Breast epithelium (tissue), 4 donors: ENCODE data around the gene MBP. TPM values are rescaled to one million over a fixed set of nuclear protein-coding genes. Genes with fewer than 3 reads are reported as not detected.

Source experiments
- DNase-seq, 2 donors: peaks; one replicate each; pipeline ENCODE4 v3.0.0-alpha.2; 2019; ENCODE audit warnings: low spot score in 2 of 2
- H3K27ac ChIP-seq, 2 donors: fragments of 200-600 bp; sonication (generic) in 1 of 2; one replicate each; pipeline ENCODE4 v1.5.1; 2016 to 2019; ENCODE audit warnings: mild to moderate bottlenecking in 1 of 2
- H3K27me3 ChIP-seq, 2 donors: fragments of 200-600 bp; sonication (generic) in 1 of 2; one replicate each; pipeline versions ENCODE4 v1.5.1 to v1.6.0; 2017 to 2019; ENCODE audit warnings: control low read depth in 1 of 2, mild to moderate bottlenecking in 1 of 2
- H3K36me3 ChIP-seq: fragments of 200-600 bp; one replicate; pipeline ENCODE4 v1.5.1; 2019
- H3K4me1 ChIP-seq, 2 donors: fragments of 200-600 bp; sonication (generic); one replicate each; pipeline ENCODE4 v1.5.1; 2016 to 2019; ENCODE audit warnings: control low read depth in 1 of 2
- H3K4me3 ChIP-seq, 3 donors: fragments of 200-600 bp; sonication (generic); 1 replicate in 2 of 3; 2 replicates in 1 of 3; pipeline ENCODE4 v1.5.1; 2016 to 2019; ENCODE audit warnings: mild to moderate bottlenecking in 3 of 3, moderate library complexity in 2 of 3
- H3K9me3 ChIP-seq, 2 donors: fragments of 200-600 bp; sonication (generic) in 1 of 2; one replicate each; pipeline ENCODE4 v1.5.1; 2016 to 2019; ENCODE audit warnings: control low read depth in 1 of 2
- CTCF ChIP-seq, 3 donors: fragments of 450-650 bp; IDR thresholded peaks; one replicate each; pipeline ENCODE4 v1.5.1; 2016 to 2017; ENCODE audit warnings: antibody characterized with exemption in 3 of 3, mild to moderate bottlenecking in 3 of 3, moderate library complexity in 3 of 3
- POLR2A ChIP-seq: fragments of 450-650 bp; IDR thresholded peaks from one replicate; pipeline ENCODE4 v1.6.1; 2016; ENCODE audit warnings: antibody characterized with exemption, mild to moderate bottlenecking, moderate library complexity
- POLR2AphosphoS5 ChIP-seq, 3 donors: sonication (generic); formaldehyde crosslinking; IDR thresholded peaks; one replicate each; pipeline ENCODE4 v1.6.1; 2017; ENCODE audit warnings: antibody characterized with exemption in 3 of 3
- intact Hi-C: fragments of 100-400 bp; cut with DNase I; formaldehyde crosslinking; loops from one replicate; pipeline ENCODE4 v1.15.1; 2023; ENCODE audit warnings: low total_unique reads
- total RNA-seq, 3 donors: library from RNA; depleted of rRNA; stranded (reverse); fragments of >200 nt; gene quantifications; one replicate each; pipeline ENCODE4 v1.1.0, GENCODE V29; 2016

The MBP gene
- total RNA-seq, 3 donors from 2014 or later, result 27.2 to 46.2 (median 32.4) TPM

DNA sequence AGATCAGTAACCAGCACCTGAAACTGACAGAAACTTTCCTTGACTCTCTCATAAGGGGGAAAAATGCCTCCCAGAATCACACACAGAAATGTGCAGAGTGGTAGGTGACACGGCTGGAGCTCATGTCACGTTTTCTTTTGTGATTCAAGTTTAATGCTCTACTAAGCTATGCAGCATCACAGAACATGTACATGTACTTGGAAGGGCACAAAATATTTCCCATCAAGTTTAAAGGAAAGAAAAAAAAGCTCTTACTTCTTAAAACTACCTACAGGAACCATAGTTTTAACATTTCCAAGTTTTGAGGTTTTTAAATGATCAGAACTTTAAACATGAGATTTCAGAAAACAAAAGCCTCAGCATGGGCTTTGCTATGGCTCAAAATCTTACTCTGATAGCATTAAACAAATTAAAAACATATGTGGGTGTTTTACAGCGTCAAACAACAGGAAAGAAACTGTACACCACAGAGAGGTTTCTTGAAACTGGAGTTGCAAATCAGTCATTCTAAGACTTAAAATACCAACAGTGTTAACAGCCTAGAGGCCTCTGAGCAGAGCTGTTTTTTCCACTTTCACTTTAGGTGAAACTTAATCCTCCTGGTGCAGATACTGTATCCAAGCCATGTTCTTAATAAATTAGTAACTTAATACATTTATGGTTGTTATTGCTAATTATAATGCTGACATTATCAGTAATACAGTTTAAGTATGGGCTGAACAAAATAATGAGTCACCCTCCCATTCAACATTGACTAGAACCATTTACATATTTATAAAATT lies 30.1 kb downstream of the MBP start:
- H3K27me3 ChIP-seq, result no peaks in the 10 kb centered on the region
- intact Hi-C loops, result no loop called here
- no peaks in the 10 kb centered on the region for H3K9me3 ChIP-seq
- TF ChIP-seq POLR2AphosphoS5 (IDR thresholded peaks at IDR 0.05) (no peak), POLR2A (no peak), CTCF (IDR thresholded peaks at IDR 0.05) (no peak)
- no peak for DNase-seq
- H3K4me3 ChIP-seq, result peak overlapping the region in 1 of 3 donors; percentile 37
- H3K27ac ChIP-seq, result peak overlapping the region; percentile 75 to 93
- peaks cover 0 to 10% of the 10 kb centered on the region in 2 donors for H3K4me1 ChIP-seq
- no peaks in the 10 kb centered on the region for H3K36me3 ChIP-seq

DNA sequence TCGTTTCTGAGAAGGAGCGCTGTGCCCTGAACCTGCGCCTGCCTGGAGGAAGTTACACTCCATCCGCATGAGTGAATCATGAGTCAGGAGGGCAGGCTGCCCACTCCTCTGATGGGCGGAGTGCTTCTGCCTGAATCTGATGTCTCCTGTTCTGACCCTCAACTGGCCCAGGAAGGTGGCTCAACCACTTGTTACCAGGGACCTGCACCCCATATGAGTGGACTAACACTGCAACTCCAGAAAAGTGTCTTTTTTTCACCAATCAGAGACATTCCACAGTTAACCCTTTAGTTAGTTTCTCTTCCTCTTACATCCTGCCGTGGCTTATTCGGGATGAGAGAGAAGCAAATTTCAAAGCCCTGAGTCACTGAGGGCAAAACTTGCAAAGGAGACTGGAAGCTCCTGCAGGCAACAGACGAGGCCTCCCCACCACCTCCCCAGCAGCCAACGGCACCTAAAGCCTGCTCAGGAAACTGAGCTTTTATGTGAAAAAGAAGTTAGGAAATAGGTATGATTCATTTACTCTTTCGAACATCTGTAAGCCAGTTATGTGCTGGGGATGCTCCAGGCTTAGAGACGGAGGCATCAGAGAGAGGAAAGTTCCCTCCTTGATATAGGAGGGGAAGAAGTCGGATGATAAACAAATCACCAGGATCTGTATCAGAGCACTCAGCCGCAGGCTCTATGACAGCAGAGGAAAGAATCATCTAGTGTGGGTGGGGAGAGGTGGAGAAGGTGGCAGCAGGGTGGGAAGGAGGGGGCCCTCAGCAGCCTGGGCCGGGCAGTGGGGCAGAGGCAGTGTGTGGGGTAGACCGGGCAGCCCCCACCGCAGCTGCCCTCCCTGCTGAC lies 30.9 kb downstream of the MBP start:
- H3K36me3 ChIP-seq, result no peaks in the 10 kb centered on the region
- peak in 1 of 2 donors; percentile 73 for DNase-seq
- no peaks in the 10 kb centered on the region for H3K9me3 ChIP-seq
- TF ChIP-seq POLR2AphosphoS5 (IDR thresholded peaks at IDR 0.05) (peak in 1 of 3 donors; percentile 33), POLR2A (no peak), CTCF (IDR thresholded peaks at IDR 0.05) (no peak)
- H3K27ac ChIP-seq, result peak overlapping the region; percentile 75 to 93
- H3K27me3 ChIP-seq, result no peaks in the 10 kb centered on the region
- H3K4me1 ChIP-seq, result peaks cover 0 to 9% of the 10 kb centered on the region in 2 donors
- peak overlapping the region in 1 of 3 donors; percentile 37 for H3K4me3 ChIP-seq
- intact Hi-C loops, result no loop called here

GRCh38 chr18:77100751-77101355 lies 31.7 kb downstream of the MBP start:
- no peak for DNase-seq
- intact Hi-C loops, result no loop called here
- peaks cover 0 to 9% of the 10 kb centered on the region in 2 donors for H3K4me1 ChIP-seq

GRCh38 chr18:77099485-77100370 lies 32.9 kb downstream of the MBP start:
- Histone ChIP-seq H3K4me3 (no peak overlapping the region), H3K27me3 (no peaks in the 10 kb centered on the region), H3K9me3 (no peaks in the 10 kb centered on the region), H3K27ac (peak overlapping the region; percentile 16 to 75), H3K36me3 (no peaks in the 10 kb centered on the region), H3K4me1 (peaks cover 0 to 9% of the 10 kb centered on the region in 2 donors)
- TF ChIP-seq POLR2A (no peak), POLR2AphosphoS5 (IDR thresholded peaks at IDR 0.05) (no peak), CTCF (IDR thresholded peaks at IDR 0.05) (no peak)
- DNase-seq, result no peak
- intact Hi-C loops, result no loop called here

More at GRCh38 chr18:77100751-77101355, 31.7 kb downstream of the MBP start:
- H3K9me3 ChIP-seq, result no peaks in the 10 kb centered on the region
- peak overlapping the region in 1 of 3 donors; percentile 37 for H3K4me3 ChIP-seq
- no peaks in the 10 kb centered on the region for H3K27me3 ChIP-seq
- TF ChIP-seq POLR2A, result no peak
- TF ChIP-seq POLR2AphosphoS5 (IDR thresholded peaks at IDR 0.05), result no peak
- TF ChIP-seq CTCF (IDR thresholded peaks at IDR 0.05), result no peak
- no peaks in the 10 kb centered on the region for H3K36me3 ChIP-seq
- H3K27ac ChIP-seq, result peak overlapping the region; percentile 75 to 93
